ENCODE data around the gene CNTRL.

CNTRL gene

DNA sequence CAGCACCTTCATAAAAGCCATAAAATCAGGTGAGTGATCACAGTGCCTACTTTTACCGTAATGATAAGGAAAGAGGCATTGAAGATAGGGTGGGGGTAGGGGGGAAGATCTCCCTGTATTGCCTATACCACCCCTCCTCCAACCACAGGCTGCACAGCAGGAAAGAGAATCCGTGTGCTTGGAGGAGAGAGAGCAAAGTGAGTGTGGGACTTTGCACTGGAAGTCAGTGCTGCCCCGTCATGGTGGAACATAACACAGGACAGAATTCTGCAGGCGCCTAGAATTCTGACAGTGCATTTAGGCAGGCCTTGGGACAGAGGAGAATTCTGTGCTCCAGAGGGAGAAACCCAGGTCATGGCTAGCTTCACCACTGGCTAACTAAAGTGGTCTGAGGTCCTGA is 21.2 kb upstream of the CNTRL start:
- Histone ChIP-seq H3K4me1 (peaks cover 7% of the 10 kb centered on the region), H3K27me3 (ENCODE audit: low read depth) (peaks cover 4% of the 10 kb centered on the region; the same call in 1 of the 2 replicates)

DNA sequence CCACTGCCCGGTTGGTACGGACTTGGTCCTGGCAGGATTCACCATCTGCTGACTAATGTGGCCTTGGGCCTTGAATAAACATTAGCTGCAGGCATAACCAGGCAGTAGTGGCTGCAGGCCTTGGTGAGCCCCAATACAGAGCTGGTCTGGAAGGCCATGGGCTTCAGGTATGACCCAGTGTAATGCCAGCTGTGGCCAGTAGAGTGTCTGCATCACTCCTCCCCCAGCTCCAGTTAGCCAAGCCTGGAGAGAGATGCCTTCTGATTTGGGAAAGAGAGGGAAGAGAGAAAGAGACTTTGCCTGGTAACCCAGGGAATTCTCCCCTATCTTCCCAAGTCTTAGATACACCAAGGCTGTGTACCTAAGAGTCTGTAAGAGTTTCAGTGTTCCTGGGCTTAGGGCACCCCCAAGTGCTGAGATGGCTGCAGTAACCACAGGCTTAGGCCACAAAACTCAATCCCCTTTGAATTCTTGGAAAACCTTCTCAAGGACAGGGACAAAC is 19.1 kb upstream of the CNTRL start:
- Histone ChIP-seq H3K27me3 (ENCODE audit: low read depth) (peaks cover 4% of the 10 kb centered on the region; the same call in 1 of the 2 replicates), H3K9me3 (peaks cover 3% of the 10 kb centered on the region), H3K4me1 (peaks cover 7% of the 10 kb centered on the region), H3K36me3 (replicated peaks) (no peaks in the 10 kb centered on the region), H3K4me3 (no peak overlapping the region)
- in situ Hi-C loops (cut with MboI; ENCODE audit: low sequenced_read_pairs): no loop called here
- peak in 1 of 2 experiments; percentile 41 for DNase-seq (ENCODE audit: low spot score in 2 of 2)

More for the DNA sequence above, 21.2 kb upstream of the CNTRL start:
- peaks cover 3% of the 10 kb centered on the region for H3K9me3 ChIP-seq
- no peak overlapping the region for H3K4me3 ChIP-seq
- in situ Hi-C loops (cut with MboI; ENCODE audit: low sequenced_read_pairs): no loop called here
- DNase-seq (ENCODE audit: low spot score in 2 of 2): no peak
- H3K36me3 ChIP-seq (replicated peaks): no peaks in the 10 kb centered on the region

DNA sequence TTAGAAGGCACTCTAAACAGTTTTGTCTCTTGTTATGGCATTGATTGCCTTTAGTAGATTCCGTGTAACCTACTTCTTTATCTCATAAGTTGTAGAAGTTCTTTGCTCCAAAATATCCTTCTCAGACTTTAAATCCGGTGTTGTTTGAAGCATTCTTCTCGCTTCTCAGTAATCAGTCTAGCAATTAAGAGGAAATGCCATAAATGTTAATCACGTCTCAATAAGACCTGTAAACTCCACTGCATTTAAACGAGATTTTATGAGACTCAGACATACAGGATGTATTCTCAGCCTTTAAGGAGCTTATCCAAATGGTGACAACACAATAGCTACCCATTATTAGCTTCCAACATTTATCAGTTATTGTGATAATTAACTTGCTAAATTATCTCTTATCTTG is 16.9 kb upstream of the CNTRL start:
- peaks cover 4% of the 10 kb centered on the region; the same call in 1 of the 2 replicates for H3K27me3 ChIP-seq (ENCODE audit: low read depth)
- DNase-seq (ENCODE audit: low spot score in 2 of 2): no peak
- no peak overlapping the region for H3K4me3 ChIP-seq
- H3K4me1 ChIP-seq: peaks cover 7% of the 10 kb centered on the region
- peaks cover 3% of the 10 kb centered on the region for H3K9me3 ChIP-seq
- H3K36me3 ChIP-seq (replicated peaks): no peaks in the 10 kb centered on the region
- in situ Hi-C loops (cut with MboI; ENCODE audit: low sequenced_read_pairs): no loop called here

DNA sequence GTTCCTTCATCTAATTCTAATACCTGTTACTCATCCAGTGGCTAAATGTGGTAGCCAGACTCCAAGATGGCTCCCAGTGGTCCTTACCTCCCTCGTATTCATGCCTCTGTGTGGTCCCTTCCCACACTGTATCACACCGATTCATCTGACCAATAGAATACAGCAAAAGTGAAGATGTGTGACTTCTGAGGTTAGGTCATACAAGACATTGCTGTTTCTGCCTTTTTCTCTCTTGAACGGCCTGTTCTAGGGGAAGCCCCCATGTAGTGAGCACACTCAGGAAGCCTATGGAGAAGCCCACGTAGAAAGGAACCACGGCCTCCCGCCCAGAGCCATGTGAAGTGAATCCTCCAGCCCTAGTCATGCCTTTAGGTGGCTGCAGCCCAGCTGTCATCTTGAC is 15.2 kb upstream of the CNTRL start:
- H3K27me3 ChIP-seq (ENCODE audit: low read depth): peaks cover 4% of the 10 kb centered on the region; the same call in 1 of the 2 replicates
- no peak overlapping the region for H3K4me3 ChIP-seq
- no peak for DNase-seq (ENCODE audit: low spot score in 2 of 2)
- H3K4me1 ChIP-seq: peaks cover 7% of the 10 kb centered on the region
- H3K9me3 ChIP-seq: peaks cover 3% of the 10 kb centered on the region
- in situ Hi-C loops (cut with MboI; ENCODE audit: low sequenced_read_pairs): no loop called here
- H3K36me3 ChIP-seq (replicated peaks): no peaks in the 10 kb centered on the region

DNA sequence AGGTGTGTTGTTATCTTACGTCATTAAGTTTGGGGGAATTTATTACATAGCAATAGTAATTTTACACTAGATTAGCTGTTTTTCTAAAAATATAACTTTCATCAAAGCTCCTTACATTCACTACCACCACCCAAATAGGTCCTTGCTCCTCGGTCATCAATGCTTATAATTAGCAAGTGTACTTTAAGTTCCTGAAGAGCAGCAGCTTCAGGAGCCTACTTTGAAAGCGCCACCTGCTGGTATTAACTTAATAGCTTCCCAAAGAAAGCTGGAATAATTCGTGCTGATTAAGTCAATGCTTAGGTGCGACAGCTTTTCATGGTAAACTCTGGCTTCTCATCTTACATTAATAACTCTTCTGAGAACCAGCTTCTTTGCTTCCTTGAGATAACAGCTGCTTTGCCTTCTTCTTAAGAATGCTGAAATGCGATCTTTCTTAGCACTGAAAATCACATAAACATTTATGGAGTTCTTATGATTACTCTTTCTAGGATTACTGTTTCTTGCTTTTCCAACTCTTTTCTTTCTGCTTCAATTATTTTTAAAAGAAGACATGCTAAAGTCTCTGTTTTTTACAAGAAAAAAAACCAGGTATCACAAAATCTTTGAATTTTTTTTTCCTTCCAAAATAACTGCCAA is 14.6 kb upstream of the CNTRL start:
- peaks cover 4% of the 10 kb centered on the region; the same call in 1 of the 2 replicates for H3K27me3 ChIP-seq (ENCODE audit: low read depth)
- no peak overlapping the region for H3K4me3 ChIP-seq
- H3K36me3 ChIP-seq (replicated peaks): no peaks in the 10 kb centered on the region
- peak; percentile 62 to 65 for DNase-seq (ENCODE audit: low spot score in 2 of 2)
- in situ Hi-C loops (cut with MboI; ENCODE audit: low sequenced_read_pairs): loop anchor here (10.0 kb wide), 2 partner anchors 75 to 305 kb away; no protein-coding TSS in a partner anchor
- peaks cover 7% of the 10 kb centered on the region for H3K4me1 ChIP-seq
- peaks cover 3% of the 10 kb centered on the region for H3K9me3 ChIP-seq

DNA sequence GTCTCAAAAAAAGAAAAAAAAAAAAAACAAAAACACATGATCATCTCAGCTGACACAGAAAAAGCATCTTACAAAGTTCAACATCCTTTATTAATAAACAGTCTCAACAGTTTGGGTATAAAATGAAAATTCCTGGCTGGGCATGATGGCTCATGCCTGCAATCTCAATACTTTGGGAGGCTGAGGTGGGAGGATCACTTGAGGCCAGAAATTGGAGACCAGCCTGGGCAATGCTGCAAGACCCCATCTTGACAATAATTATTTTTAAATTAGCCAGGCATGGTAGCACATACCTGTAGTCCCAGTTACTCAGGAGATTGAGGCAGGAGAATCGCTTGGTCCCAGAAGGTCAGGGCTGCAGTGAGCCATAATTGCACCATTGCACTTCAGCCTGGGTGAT is 7.9 kb upstream of the CNTRL start:
- H3K36me3 ChIP-seq (replicated peaks): no peaks in the 10 kb centered on the region
- no peak overlapping the region for H3K4me3 ChIP-seq
- no peaks in the 10 kb centered on the region; the same call in 1 of the 2 replicates for H3K4me1 ChIP-seq
- H3K9me3 ChIP-seq: no peaks in the 10 kb centered on the region
- DNase-seq (ENCODE audit: low spot score in 2 of 2): no peak
- H3K27me3 ChIP-seq (ENCODE audit: low read depth): no peaks in the 10 kb centered on the region
- in situ Hi-C loops (cut with MboI; ENCODE audit: low sequenced_read_pairs): loop anchor here (10.0 kb wide), 2 partner anchors 82 to 312 kb away; no protein-coding TSS in a partner anchor

DNA sequence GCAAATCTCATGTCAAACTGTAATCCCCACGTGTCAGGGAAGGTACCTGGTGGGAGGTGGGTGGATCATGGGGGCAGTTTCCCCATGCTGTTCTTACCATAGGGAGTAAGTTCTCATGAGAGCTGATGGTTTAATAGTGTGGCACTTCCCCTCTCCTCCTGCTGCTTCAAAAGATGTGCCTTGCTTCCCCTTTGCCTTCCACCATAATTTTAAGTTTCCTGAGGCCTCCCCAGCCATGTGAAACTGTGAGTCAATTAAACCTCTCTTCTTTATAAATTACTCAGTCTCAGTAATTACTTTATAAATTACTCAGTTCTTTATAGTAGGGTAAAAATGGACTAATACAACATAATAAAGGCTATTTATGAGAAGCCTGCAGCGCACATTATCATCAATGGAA is 7.1 kb upstream of the CNTRL start:
- in situ Hi-C loops (cut with MboI; ENCODE audit: low sequenced_read_pairs): loop anchor here (10.0 kb wide), 2 partner anchors 83 to 313 kb away; no protein-coding TSS in a partner anchor
- Histone ChIP-seq H3K4me1 (no peaks in the 10 kb centered on the region; the same call in 1 of the 2 replicates), H3K36me3 (replicated peaks) (no peaks in the 10 kb centered on the region), H3K9me3 (no peaks in the 10 kb centered on the region), H3K4me3 (no peak overlapping the region), H3K27me3 (ENCODE audit: low read depth) (no peaks in the 10 kb centered on the region)
- no peak for DNase-seq (ENCODE audit: low spot score in 2 of 2)

DNA sequence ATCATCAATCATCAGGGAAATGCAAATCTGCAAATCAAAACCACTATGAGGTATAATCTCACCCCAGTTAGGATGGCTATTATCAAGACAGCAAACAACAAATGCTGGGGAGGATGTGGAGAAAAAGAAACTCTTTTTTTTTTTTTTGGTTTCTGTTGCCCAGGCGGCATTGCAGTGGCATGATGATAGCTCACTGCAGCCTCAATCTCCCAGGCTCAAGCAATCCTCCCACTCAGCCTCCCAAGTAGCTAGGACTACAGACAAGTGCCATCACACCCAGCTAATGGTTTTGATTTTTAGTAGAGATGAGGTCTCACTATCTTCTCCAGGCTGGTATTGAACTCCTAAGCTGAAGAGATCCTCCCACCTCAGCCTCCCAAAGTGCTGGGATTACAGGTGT is 5.4 kb upstream of the CNTRL start:
- in situ Hi-C loops (cut with MboI; ENCODE audit: low sequenced_read_pairs): loop anchor here (10.0 kb wide), 2 partner anchors 85 to 315 kb away; no protein-coding TSS in a partner anchor
- DNase-seq (ENCODE audit: low spot score in 2 of 2): no peak
- peaks cover 7% of the 10 kb centered on the region for H3K4me1 ChIP-seq
- no peaks in the 10 kb centered on the region for H3K27me3 ChIP-seq (ENCODE audit: low read depth)
- no peaks in the 10 kb centered on the region for H3K36me3 ChIP-seq (replicated peaks)
- H3K4me3 ChIP-seq: no peak overlapping the region
- no peaks in the 10 kb centered on the region for H3K9me3 ChIP-seq

DNA sequence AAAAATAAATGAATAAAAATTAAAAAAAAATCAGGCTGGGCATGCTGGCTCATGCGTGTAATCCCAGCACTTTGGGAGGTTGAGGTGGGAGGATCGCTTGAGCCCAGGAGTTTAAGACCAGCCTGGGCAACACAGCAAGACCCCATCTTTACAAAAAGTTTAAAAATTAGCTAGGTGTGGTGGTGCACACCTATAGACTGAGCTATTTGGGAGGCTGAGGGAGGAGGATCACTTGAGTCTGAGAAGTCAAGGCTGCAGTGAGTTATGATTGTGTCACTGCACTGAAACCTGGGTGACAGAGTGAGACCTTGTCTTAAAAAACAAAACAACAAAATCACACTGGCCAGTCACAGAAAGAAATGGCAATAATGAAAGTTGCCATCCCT is 3.4 kb upstream of the CNTRL start:
- no peaks in the 10 kb centered on the region for H3K36me3 ChIP-seq (replicated peaks)
- H3K9me3 ChIP-seq: no peaks in the 10 kb centered on the region
- peak overlapping the region; percentile 8; the same call in 1 of the 2 replicates for H3K4me3 ChIP-seq
- H3K4me1 ChIP-seq: peaks cover 12% of the 10 kb centered on the region
- no peak for DNase-seq (ENCODE audit: low spot score in 2 of 2)
- in situ Hi-C loops (cut with MboI; ENCODE audit: low sequenced_read_pairs): no loop called here
- no peaks in the 10 kb centered on the region for H3K27me3 ChIP-seq (ENCODE audit: low read depth)

DNA sequence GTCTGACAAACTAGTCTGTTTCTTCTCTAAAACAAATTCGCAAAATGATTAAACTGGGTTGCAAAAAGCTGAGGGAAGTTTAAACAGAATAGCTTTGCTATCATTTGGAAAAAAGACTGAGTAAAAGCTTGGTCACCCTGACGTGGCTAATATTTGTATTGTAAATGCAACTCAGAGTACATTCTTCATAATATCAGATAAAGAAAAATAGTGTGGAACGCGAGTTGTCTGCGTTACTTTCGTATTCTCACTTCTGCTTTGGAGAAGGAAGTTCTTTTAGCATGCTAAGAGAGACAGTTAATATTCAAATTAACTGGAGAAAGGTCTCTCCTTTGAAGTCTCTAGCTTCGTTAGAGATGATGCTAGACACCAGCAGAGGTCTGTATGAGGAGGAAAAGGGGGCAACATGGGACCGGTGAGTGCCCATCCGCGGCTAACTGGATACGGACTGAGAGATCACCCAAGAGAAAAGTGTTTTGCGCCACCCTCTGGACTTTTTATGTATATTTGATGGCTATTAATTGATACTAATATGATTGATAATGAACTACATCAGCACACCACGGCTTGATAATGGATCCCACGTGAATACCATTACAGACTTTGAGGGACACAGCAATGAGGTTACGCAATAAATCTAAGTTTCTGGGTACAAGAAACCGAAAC is 2.9 kb upstream of the CNTRL start:
- H3K27me3 ChIP-seq (ENCODE audit: low read depth): no peaks in the 10 kb centered on the region
- no peaks in the 10 kb centered on the region for H3K9me3 ChIP-seq
- DNase-seq (ENCODE audit: low spot score in 2 of 2): peak in 1 of 2 experiments; percentile 40
- in situ Hi-C loops (cut with MboI; ENCODE audit: low sequenced_read_pairs): no loop called here
- no peaks in the 10 kb centered on the region for H3K36me3 ChIP-seq (replicated peaks)
- peak overlapping the region; percentile 8 for H3K4me3 ChIP-seq
- peaks cover 12% of the 10 kb centered on the region for H3K4me1 ChIP-seq

DNA sequence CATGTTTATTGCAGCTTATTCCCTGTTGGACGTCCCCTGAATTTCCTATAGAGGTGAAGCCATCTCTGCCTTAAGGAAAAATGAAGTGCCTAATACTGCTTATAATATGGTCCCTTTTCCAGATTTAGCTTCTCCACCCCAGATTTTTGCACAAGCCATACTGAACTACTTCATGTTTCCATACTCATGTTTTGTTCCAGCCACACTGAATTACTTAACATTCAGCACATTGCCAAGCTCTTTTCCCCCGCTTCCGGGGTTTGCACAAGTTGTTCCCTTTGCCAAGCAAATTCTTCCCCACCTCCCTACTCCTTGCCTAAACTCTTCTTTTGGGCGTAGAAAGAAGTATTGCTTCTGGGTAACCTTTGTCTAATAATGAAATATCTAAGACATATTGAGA is 1.7 kb upstream of the CNTRL start:
- peaks cover 12% of the 10 kb centered on the region for H3K4me1 ChIP-seq
- in situ Hi-C loops (cut with MboI; ENCODE audit: low sequenced_read_pairs): no loop called here
- H3K36me3 ChIP-seq (replicated peaks): no peaks in the 10 kb centered on the region
- no peak overlapping the region for H3K4me3 ChIP-seq
- no peaks in the 10 kb centered on the region for H3K27me3 ChIP-seq (ENCODE audit: low read depth)
- no peaks in the 10 kb centered on the region for H3K9me3 ChIP-seq
- no peak for DNase-seq (ENCODE audit: low spot score in 2 of 2)

DNA sequence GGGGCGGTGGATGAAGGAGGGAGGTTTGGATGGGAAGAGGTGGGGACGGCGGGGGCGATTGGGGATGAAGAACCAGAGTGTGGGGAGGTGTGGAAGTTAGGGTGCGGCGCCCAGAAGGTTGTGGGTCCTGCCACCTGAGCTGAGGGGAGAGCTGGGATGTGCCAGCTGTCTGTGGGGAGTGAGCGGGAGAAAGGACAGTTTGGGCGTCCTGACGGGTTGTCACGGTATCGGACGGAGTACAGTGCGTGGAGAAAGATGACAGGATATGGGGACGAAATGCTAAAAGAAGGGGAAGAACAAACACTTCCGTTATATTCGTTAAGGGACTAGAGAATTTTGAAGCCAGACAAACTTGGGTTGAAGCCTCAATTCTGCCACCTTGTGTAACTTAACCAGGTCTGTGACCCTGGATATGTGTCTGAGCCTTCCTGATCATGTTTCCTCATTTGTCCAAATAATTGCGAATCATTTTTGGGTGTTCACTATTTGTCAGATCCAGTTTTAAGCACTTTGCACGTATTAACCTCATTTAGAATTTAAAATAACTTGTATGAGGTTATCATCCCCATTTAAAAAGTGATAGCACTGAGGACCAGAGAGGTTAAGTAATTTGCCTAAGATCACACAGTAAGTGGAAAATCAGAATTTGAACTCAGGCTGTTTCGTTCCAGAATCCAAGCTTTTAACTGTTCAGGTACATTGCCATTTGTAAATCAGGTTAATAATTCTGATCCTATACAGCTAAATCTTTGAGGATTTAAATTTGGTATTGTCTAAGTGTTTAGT is 689 bp downstream of the CNTRL start:
- Histone ChIP-seq H3K4me1 (peaks cover 12% of the 10 kb centered on the region), H3K27me3 (ENCODE audit: low read depth) (no peaks in the 10 kb centered on the region), H3K4me3 (peak overlapping the region; percentile 80), H3K9me3 (no peaks in the 10 kb centered on the region), H3K36me3 (replicated peaks) (no peaks in the 10 kb centered on the region)
- peak in 1 of 2 experiments; percentile 29 for DNase-seq (ENCODE audit: low spot score in 2 of 2)
- in situ Hi-C loops (cut with MboI; ENCODE audit: low sequenced_read_pairs): no loop called here

DNA sequence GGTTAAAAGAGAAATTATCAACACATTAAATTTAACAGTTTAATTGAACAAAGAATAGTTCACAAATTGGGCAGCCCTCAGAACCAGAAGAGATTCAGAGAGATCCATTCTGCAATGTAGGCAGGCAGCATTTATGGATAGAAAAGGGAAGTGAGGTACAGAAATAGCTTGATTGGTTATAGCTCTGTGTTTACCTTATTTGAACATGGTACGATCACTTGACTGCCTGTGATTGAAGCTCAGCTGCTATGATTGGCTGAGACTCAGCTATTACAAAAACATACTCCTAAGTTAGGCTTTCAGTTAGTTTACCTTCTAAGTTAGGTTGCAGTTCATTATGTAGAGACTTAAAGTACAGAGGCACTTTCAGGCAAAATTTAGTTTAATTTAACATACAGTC is 7.3 kb downstream of the CNTRL start:
- Histone ChIP-seq H3K27me3 (ENCODE audit: low read depth) (no peaks in the 10 kb centered on the region), H3K9me3 (no peaks in the 10 kb centered on the region), H3K36me3 (replicated peaks) (peaks cover 6% of the 10 kb centered on the region; the same call in 1 of the 2 replicates), H3K4me3 (no peak overlapping the region), H3K4me1 (no peaks in the 10 kb centered on the region)
- no peak for DNase-seq (ENCODE audit: low spot score in 2 of 2)
- in situ Hi-C loops (cut with MboI; ENCODE audit: low sequenced_read_pairs): no loop called here

Measured in HAP-1 (cell line).